GM19395 (cell line): Measurements from ENCODE around the gene SUSD3.
A peak's percentile ranks its signal among the peaks of the same experiment; 100 is the strongest.

Experiments
- ATAC-seq: cut with Tn5 transposase; IDR thresholded peaks from one replicate; pipeline ENCODE4 v1.9.1; 2021; ENCODE audit warnings: mild to moderate bottlenecking, moderate library complexity; ENCODE audit not compliant: unreplicated experiment

Gene SUSD3

DNA sequence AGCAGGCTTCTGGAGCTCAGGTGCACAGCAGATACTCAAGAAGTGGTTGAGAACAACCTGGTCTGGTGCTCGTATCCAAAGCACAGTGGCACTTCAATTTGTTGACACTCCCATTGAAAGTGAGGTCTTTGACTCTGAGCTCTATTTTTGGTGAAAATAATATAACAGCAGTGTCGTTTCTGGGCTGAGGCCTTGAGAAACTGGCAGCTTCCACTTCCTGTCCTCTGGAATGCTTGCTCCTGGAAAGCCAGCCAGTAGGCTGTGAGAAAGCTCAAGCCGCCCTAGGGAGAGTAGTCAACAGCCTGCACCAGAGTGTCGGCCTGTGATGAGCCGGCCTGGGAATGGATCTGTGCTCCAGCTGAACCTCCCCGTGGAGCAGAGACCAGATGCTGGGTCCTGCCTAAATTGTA is 6.8 kb upstream of the SUSD3 start:
- no peak for ATAC-seq

DNA sequence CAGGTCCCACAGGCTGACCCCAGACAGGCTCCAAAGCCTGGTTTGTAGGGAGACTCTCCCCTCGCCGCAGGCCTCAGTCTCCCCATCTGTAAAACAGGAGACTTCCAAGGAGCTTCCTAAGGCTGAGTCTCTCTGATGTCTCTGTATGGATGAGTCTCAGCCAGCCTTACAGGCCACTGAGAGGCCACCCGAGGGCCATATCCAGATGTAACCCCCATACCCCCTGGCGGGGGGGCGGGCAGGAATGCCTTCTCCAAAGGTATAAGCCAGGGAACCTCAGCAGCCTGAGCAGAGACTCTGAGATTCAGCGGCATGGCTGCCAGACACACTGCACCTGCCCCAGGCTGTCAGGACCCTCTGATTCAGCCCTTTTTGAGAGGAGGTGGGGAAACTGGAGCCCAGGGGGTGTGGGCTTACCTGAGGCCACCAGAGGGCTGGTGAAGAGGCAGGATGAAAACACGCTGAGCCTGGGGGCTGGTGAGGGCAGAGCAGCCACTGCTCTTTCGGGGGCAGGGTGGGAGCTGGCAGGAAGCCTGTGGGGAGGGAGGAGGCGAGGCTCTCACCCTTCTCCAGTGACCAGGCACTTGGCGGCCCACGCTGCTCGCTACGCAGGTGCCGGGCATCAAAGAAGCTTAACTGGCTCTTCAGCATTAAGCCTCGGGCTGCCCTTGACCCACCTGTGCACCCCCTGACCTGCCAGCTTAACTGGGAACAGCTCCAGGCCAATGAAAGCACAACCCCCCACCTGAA is 5.5 kb upstream of the SUSD3 start:
- no peak for ATAC-seq

DNA sequence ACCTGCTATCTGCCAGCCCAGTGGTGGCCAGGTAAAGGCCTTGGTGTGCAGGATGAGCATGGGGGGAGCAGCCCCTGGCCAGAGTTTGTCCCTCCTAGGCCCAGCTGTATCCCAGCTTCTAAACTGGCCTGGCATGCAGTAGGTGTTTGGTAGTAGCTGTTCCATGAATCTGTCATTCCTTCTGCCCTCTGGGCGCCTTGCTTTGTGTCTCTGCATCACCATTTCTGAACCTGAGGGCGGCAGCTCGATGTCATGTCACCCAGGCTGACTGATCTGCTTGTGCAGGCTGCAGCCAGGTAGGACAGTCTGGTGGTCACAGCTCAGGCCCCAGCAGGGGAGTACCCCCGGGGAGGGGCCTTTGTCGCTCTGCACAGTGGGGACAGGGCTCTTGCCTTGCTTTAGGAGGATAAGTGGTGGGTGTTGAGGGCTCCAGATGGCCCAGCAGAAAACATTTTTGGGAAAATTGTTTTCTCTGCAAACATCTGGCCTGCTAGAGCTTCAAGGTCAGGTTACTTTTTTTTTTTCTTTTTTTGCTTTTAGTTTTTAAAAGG is 4.6 kb upstream of the SUSD3 start:
- ATAC-seq = no peak

DNA sequence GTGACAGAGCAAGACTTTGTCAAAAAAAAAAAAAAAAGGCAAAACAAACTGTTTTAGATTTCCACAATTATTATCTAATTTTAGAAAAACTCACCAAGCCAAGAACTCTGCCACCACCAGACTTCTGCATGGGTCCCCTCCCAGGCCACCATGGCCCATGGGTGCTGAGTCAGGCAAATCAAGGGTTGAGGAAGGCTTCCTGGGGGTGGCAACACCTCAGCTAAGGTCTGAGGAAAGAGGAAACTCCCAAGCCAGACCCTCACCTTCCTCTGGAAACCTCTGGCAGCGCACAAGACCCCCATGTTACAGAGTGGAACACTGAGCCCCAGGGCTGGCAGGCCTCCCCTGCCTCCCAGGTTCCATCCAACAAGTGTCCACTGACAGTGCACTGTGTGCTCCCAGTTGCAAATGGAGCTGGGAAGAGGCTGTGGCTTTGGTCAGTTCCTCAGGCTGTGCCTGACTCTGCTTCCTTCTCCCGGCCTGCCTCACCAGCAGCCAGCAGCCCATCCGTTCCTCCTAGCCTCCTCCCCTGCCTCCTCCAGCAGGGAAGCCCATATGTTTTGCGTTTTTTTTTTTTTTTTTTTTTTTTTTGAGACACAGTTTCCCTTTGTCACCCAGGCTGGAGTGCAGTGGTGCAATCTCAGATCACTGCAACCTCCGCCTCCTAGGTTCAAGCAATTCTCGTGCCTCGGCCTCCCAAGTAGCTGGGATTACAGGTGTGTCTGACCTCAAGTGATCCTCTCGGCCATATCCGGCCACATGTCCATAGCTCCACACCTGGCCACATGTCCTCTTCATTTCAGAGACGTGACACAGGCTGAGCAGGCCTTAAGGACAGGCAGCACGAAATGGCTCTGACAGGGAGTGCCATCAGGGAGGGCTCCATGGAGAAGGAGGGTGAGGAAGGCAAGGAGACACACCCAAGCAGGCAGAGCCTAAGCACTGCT is 3.5 kb upstream of the SUSD3 start:
- no peak for ATAC-seq

DNA sequence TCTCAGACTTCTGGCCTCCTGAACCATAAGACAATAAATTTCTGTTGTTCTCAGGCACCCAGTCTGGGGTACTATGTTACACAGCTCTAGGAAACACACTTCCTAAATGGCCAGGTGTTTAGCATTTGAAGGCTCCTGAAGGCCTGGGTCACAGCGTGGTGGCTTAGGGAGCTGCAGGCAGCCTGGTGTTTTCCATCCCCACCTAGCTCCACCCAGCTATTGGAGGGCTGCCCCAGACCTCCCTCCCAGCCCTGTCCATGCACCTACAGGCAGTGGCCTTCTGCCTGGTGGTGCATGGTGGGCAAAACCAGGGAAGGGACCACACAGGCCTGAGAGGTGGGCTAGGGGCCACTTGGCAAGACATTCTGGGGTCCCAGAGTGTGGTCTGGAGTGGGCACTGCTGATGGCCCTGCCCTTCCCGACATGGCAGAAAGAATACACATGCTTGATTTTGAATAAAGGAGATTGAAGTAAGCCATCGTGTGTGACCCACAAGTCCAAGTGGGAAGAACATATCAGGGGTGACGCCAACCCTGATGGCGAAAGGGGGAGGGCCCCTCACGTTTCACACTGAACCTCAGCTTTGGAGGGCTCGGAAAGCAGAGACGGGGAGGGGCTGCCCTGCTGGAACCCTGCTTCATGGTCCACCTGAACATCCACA is 1.3 kb upstream of the SUSD3 start:
- ATAC-seq = no peak

DNA sequence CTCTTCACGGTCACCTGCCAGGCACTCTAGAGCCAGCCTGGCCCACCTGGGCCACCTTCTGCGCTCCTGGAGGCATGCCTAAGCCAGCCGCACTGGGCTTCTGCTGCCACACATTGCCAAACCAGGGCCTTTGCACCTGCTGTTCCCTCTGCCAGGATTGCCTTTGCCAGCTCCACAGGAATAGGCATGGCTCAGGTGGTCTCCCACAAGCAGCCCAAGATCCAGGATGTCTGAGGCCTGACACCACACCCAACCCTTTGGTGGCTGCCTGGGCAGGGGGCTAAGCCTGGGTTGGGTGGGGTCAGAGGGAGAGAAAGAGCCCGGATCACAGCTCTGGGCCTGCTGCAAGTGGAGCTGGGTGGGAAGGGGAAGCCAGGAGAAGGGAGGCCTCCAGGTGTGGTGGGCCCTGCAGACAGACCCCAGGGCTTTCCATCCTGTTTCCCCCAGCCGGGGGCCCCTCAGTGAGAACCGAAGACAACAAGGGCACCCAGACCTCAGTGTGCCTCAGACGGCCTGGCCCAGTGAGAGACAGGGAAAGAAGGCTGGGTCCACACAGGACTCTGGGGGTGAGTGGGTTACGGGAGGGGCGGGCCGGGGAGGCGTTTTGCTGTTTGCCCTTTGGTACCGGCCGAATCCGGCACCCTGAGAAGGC is 672 bp upstream of the SUSD3 start:
- ATAC-seq = peak; percentile 18

DNA sequence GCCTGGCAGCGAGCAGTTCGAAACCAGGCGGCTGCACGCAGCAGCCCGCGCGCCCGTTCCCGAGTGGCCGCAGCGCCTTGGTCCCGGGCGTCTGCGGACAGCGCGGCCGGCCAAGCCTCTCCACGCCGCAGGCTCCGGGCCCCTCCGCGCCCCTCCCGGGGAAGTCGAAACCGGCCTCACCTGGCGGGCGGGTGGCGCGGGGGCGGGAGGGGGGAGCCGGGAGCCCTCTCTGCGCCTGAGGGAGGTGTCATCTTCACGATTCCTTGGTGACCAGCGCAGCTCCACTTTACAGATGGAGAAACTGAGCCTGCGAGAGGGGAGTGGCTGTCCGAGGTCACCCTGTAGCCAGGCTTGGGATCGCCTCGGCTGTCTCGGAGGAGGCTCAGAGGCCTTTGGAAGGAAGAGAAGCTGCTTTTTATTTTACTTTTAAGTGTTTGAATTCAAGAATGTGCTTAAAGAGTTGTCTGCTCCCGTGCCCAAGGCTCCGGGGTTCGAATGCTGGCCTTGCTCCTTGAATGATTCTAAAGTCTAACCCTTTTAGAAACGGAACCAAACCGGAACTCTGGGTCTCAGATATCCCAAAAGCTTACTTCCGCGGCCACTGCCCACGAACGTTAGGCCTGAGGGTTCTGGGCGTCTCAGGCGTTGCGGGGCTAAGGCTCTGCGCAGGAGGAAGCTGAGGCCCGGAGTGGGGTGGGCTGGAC is 662 bp downstream of the SUSD3 start:
- no peak for ATAC-seq

DNA sequence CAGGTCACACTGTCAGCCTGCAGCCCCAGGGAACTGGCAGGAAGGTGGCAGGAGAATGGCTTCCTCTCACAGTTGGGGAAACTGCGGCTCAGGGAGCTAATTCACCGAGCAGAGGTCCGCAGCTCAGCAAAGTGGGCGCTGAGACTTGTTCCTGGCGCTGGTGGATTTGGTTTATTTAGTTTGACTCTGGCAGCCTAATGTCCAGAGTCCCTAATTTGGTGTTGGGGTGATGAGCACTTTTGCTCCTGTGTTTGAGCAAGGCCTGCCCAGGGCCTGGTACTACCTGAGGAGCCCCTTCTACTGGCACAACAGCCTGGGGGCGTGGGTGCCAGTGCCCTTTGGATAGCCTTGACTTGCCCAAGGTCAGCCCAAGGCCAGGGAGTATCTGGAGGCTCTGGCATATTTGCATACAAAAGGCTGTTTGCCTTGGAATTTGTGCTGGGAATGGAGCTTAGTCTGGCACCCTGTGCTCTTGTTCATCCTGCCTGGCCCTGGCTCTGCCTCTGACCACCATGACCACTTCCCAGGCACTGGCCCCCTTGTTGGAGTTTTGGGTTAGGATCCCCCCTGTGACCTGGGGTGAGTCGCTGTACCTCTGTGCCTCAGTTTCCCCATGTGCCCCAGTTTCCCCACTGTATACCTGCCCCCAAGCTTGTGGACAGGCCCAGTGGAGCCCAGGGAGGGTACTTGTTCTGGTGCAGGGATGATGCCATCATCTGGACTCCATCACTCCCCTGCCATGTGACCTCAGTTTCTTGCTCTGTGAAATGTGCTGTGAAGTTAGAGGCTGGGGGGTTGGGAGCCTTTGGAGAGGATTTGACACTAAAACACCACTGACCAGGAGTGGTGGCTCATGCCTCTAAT is 1.4 kb downstream of the SUSD3 start:
- no peak for ATAC-seq

DNA sequence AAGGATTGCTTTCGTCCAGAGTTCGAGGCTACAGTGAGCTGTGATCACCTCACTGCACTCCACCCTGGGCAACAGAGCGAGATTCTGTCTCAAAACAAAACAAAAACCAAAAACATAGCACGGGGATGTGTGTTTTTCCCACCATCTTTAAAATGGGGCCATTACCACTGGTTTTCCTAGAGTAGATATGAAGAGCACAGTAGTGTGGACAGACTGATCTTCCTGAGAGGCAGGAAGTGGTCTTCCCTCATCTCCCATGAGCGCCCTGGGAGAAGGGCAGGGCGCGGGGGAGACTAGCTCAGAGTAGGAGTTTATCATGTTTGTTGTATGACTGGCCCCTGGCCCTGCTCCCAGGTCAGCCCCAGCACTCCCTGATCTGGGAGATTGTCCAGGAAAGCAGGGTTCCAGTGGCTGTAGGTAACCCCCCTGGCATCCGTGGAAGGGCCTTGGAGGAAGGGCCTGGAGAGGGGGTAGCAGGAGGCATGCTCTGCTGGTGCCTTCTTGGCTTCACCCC is 2.3 kb downstream of the SUSD3 start:
- no peak for ATAC-seq

DNA sequence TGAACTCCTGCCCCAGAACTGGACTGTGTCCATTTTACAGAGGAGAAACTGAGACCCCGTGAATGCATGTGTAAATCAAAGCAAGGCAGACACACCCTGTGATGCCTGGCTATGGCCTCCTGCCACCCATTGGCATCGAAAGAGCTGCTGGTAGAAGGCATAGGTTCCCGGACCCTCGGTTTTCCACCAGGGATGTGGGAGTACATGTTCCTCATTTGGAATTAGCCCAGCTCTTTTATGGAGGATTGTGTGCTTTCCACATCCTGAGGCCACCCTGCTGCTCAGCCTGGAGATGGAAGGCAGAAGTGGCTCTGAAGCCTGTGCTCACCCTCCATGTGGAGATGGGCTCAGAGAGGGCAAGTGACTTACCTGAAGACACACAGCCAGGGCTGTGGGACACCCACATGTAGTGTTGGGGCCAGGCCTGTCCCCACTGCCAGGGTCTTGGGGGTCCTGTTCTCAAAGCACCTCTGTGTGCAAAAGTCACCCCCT is 2.8 kb downstream of the SUSD3 start:
- no peak for ATAC-seq

DNA sequence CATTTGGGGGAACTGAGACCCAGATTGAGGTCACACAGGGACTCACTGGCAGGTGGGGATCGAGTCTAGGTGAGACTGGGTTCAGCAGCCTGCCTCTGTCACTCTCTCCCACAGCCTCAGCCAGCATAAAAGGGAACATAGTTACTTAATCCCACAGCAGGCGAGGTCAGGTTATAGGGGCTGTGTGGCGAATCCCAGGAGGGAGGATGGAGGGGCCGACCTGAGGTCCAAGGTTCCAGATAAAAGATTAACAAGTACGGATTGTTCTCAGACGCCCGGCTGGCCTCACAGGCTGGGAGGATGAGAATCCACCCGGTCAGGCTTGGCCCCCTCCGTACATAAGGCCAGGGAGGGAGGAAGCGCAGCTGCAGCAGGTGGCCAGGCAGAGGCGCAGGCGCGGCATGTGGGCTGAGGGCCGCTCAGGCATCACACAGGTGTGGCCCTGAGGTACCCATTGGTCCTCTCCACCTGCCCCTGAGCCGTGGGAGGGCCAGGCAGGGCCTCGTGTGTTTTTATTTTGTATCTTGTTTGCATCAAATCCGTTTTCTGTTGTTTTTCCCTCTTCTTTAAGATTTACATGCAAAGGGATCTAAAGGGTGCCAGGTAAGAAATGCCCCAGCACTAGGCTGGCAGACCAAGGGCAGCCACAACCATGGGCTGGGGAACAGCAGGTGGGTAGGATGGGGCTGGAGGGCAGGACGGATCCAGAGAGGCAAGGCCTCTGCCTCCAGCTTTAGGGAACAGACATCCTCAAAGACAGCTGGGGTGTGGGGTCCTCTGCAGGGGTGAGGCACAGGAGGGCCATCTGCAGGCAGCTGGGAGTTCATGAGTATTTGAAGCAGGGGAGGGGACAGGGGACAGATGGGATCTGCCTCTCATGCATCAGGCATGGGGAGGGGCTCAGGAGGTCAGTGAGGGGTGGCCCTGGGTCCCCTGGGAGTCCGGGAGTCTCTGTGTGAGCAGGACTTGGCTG is 3.6 kb downstream of the SUSD3 start:
- peak; percentile 39 for ATAC-seq

DNA sequence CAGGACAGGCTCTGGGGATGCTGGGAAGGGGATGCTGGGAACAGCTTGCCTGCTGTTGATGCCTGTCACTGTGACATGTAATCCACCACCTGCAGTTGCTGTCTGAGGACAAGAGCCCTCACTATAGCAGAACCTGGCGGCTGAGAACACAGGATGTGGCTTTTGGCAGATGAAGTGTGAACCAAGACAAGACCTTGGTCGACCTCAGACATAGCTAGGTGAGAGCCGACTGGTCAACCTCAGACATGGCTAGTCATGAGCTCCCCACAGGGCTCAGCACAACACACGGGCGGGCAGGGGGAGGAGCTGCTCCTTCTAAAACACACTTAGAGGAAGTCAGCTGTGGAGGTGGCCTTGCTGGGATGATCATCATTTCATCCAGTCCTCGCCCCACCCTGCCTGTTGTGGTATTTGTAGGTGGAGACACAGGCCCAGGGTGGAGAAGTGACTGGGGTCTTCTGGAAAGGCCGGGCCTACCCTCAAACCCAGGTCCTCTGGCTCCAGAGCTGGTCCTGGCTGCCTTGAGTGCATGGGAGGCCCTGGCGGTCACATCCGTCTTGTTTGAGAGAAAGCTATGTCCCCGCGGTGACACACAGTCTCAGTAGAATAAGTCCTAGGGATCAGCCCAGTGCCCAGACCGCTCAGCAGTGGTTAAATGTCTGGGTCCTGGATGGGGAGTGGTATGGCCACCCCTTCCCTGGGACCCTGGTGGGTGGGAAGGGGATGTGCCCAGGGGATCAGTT is 6.1 kb downstream of the SUSD3 start:
- peak; percentile 89 for ATAC-seq

DNA sequence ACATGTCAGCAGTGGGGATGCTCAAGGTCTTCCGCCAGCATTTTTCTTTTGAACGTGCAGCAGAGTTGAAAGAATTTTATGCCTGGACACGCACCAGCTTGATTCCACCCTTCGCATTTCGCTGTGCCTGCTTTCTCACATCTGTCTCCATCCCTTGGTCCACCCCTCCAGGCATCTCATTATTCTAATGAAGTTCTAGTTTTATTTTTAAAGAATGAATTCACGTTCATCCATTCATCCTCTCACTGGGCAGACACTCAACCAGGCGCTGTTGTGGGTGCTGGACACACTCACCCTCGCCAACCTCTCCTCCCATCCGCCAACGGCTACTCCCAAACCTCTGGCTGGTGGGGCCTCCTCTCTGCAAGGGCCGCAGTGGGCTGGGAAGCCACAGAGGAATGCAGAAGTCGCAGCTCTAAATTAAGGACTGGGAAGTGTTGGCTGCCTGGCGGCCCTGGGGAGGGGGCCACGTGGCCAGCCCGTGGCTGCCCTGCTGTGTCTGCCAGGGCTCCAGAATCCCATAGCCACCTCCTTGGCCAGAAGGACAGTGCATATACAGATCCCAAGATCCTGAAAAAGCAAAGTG is 6.7 kb downstream of the SUSD3 start:
- no peak for ATAC-seq

DNA sequence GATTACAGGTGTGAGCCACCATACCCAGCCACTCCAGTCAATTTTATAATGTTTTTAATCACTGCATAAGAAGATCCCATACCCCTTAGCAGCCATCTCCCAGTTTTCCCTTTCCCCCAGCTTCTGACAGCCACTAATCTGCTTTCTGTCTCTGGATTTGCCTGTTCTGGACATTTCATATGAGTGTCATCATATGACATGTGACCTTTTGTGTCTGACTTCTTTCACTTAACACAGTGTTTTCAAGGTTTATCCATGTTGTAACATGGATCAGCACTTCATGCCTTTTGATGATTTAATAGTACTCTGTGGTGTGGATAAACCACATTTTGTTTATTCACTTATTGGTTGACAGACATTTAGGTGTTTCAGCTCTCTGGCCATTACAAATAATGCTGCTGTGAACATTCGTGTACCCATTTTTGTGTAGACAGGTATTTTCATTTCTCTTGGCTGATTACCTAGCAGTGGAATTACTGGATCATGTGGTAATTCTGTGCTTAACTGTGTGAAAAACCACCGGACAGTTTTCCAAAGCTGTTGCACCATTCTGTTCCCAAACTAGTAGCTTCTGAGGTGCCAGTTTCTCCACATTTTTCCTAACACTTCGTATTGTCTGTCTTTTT is 8.6 kb downstream of the SUSD3 start:
- ATAC-seq = no peak

DNA sequence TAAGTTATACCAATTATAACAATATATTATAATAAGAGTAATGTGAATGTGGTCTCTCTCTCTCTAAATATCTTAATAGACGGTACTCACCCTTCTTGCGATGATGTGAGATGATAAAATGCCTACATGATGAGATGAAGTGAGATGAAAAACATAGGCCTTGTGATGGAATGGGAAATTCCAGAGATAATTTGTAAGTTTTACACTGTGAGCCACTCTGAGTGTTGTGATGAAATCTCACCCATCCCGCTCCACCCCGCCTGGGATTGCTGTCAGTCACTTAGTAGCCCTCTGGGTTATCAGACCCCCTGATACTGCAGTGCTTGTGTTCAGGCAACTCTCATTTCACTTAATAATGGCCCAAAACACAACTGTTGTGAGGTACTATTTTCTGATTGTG is 10.5 kb downstream of the SUSD3 start:
- no peak for ATAC-seq

DNA sequence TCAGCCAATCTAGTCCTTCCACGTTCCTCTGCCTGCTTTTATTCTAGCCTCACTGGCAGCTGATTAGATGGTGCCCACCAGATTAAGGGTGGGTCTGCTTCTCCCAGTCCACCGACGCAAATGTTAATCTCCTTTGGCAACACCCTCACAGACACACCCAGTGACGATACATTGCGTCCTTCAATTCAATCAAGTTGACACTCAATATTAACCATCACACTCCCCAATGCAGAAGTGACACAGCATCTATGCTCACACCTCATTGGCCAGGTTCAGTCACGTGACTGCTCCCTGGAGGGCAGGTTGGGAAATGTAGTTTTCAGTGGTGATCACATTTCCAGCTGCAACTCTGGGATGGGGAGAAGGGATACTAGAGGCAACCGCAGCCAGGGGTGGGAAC is 13.0 kb downstream of the SUSD3 start:
- no peak for ATAC-seq
